Colonic mucosa (tissue), 4 donors: Measurements from ENCODE around the gene MCC. TPM values are rescaled to one million over a fixed set of nuclear protein-coding genes. Genes with fewer than 3 reads are reported as not detected.
"Not testable (repeated sequence)": the region's sequence is repeated elsewhere in the genome, so short reads cannot be mapped to it uniquely, and the experiment has no call there.

Experiments
- DNase-seq: peaks from one replicate; pipeline ENCODE4 v3.0.0-alpha.2; 2020
- H3K27ac ChIP-seq: fragments of 200-600 bp; one replicate; pipeline ENCODE4 v1.8.0; 2021
- H3K27me3 ChIP-seq: fragments of 200-600 bp; one replicate; pipeline ENCODE4 v1.8.0; 2021
- H3K36me3 ChIP-seq: fragments of 200-600 bp; one replicate; pipeline ENCODE4 v1.8.0; 2021
- H3K4me1 ChIP-seq: fragments of 200-600 bp; one replicate; pipeline ENCODE4 v1.8.0; 2021; ENCODE audit warnings: mild to moderate bottlenecking
- H3K4me3 ChIP-seq: fragments of 200-600 bp; one replicate; pipeline ENCODE4 v1.8.0; 2021
- H3K9ac ChIP-seq, 2 donors: one replicate each; pipeline ENCODE4 v1.7.0; 2013; ENCODE audit warnings: control low read depth in 2 of 2, low read depth in 2 of 2, low read length in 2 of 2
- H3K9me3 ChIP-seq: fragments of 200-600 bp; one replicate; pipeline ENCODE4 v1.8.0; 2021
- CTCF ChIP-seq: fragments of 200-600 bp; IDR thresholded peaks from one replicate; pipeline ENCODE4 v1.8.0; 2022; ENCODE audit warnings: antibody characterized with exemption, mild to moderate bottlenecking
- intact Hi-C: fragments of 100-400 bp; cut with DNase I; formaldehyde crosslinking; loops from one replicate; pipeline ENCODE4 v1.14.1; 2022
- total RNA-seq, 2 donors: library from RNA; stranded (reverse); fragmentation: NEBNext Ultra II Directional in 1 of 2; extraction: Animal tissue kit (Norgen Biotek cat#: 25700) in 1 of 2; gene quantifications; one replicate each; pipeline ENCODE4 v1.2.1, GENCODE V29; 2021
- donor health status: healthy.
- donor health status: DM: no; HTN: no; CAD: no.
- donor health status: DM: no; HTN: no; CAD: no.

MCC gene
- total RNA-seq, 2 donors from 2014 or later = 1.9 to 3.1 TPM

- no peaks in the 10 kb centered on the region for H3K9me3 ChIP-seq
- intact Hi-C loops = no loop called here
These were observed 9.6 kb downstream of the MCC start for GRCh38 chr5:113478691-113479090.

GRCh38 chr5:113474100-113474728 is 14.0 kb downstream of the MCC start:
- Histone ChIP-seq H3K4me1 (no peaks in the 10 kb centered on the region), H3K27me3 (no peaks in the 10 kb centered on the region), H3K4me3 (no peak overlapping the region), H3K9me3 (no peaks in the 10 kb centered on the region), H3K36me3 (no peaks in the 10 kb centered on the region), H3K9ac (no peak overlapping the region), H3K27ac (no peak overlapping the region)
- DNase-seq = no peak
- intact Hi-C loops = no loop called here
- TF ChIP-seq CTCF = no peak

More at GRCh38 chr5:113478691-113479090, 9.6 kb downstream of the MCC start:
- no peak overlapping the region for H3K27ac ChIP-seq
- H3K9ac ChIP-seq = no peak overlapping the region
- no peak for TF ChIP-seq CTCF
- H3K36me3 ChIP-seq = no peaks in the 10 kb centered on the region
- no peaks in the 10 kb centered on the region for H3K4me1 ChIP-seq
- H3K27me3 ChIP-seq = no peaks in the 10 kb centered on the region
- no peak for DNase-seq
- no peak overlapping the region for H3K4me3 ChIP-seq

- Histone ChIP-seq H3K9me3 (no peaks in the 10 kb centered on the region), H3K4me1 (no peaks in the 10 kb centered on the region), H3K4me3 (no peak overlapping the region), H3K27me3 (no peaks in the 10 kb centered on the region), H3K9ac (no peak overlapping the region), H3K36me3 (no peaks in the 10 kb centered on the region), H3K27ac (no peak overlapping the region)
- no peak for DNase-seq
- intact Hi-C loops = no loop called here
- no peak for TF ChIP-seq CTCF
These were observed 25.2 kb downstream of the MCC start for GRCh38 chr5:113463032-113463431.

- DNase-seq, H3K9me3 ChIP-seq, H3K27ac ChIP-seq, H3K36me3 ChIP-seq, intact Hi-C loops, H3K4me3 ChIP-seq, H3K9ac ChIP-seq, H3K4me1 ChIP-seq, H3K27me3 ChIP-seq: not testable (repeated sequence)
These were observed 31.1 kb downstream of the MCC start for GRCh38 chr5:113457106-113457505.

GRCh38 chr5:113452941-113453340 is 35.3 kb downstream of the MCC start:
- no peak for TF ChIP-seq CTCF
- no peak for DNase-seq
- Histone ChIP-seq H3K4me1 (no peaks in the 10 kb centered on the region), H3K36me3 (no peaks in the 10 kb centered on the region), H3K9me3 (no peaks in the 10 kb centered on the region), H3K4me3 (no peak overlapping the region), H3K27me3 (no peaks in the 10 kb centered on the region), H3K27ac (no peak overlapping the region), H3K9ac (no peak overlapping the region)
- intact Hi-C loops = no loop called here

- H3K9ac ChIP-seq = no peak overlapping the region
These were observed 36.5 kb downstream of the MCC start for GRCh38 chr5:113451797-113452196.

More at GRCh38 chr5:113451797-113452196, 36.5 kb downstream of the MCC start:
- intact Hi-C loops = no loop called here
- Histone ChIP-seq H3K9me3 (no peaks in the 10 kb centered on the region), H3K4me3 (no peak overlapping the region), H3K4me1 (no peaks in the 10 kb centered on the region), H3K36me3 (no peaks in the 10 kb centered on the region), H3K27ac (no peak overlapping the region), H3K27me3 (no peaks in the 10 kb centered on the region)
- no peak for DNase-seq
- TF ChIP-seq CTCF = no peak
